Stomach (tissue), 9 donors: ENCODE measurements around the gene MOV10L1. TPM values are rescaled to one million over a fixed set of nuclear protein-coding genes. Genes with fewer than 3 reads are reported as not detected.

Source experiments
- DNase-seq, 2 donors: peaks; one replicate each; pipeline versions ENCODE4 v3.0.0 to v3.0.0-alpha.2; 2013 to 2019
- H3K27ac ChIP-seq, 5 donors: fragments of 200-600 bp in 4 of 5; sonication (generic) in 4 of 5; one replicate each; pipeline ENCODE4 v1.5.1; 2013 to 2019; ENCODE audit warnings: mild to moderate bottlenecking in 1 of 5, moderate library complexity in 1 of 5
- H3K27me3 ChIP-seq, 3 donors: fragments of 200-600 bp; sonication (generic); one replicate each; pipeline ENCODE4 v1.5.1; 2017 to 2019; ENCODE audit warnings: mixed run types in 1 of 3
- H3K36me3 ChIP-seq, 4 donors: fragments of 200-600 bp; sonication (generic); 1 replicate in 3 of 4; 2 replicates in 1 of 4; pipeline ENCODE4 v1.5.1; 2016 to 2019
- H3K4me1 ChIP-seq, 4 donors: fragments of 200-600 bp; sonication (generic); one replicate each; pipeline ENCODE4 v1.5.1; 2016 to 2019
- H3K4me3 ChIP-seq, 4 donors: fragments of 200-600 bp; sonication (generic) in 3 of 4; one replicate each; pipeline ENCODE4 v1.5.1; 2016 to 2019; ENCODE audit warnings: mild to moderate bottlenecking in 1 of 4
- H3K9me3 ChIP-seq, 4 donors: fragments of 200-600 bp; sonication (generic); one replicate each; pipeline ENCODE4 v1.5.1; 2016 to 2019
- CTCF ChIP-seq, 7 experiments: fragments of 450-650 bp in 4 of 7; fragments of 200-600 bp in 3 of 7; sonication (generic) in 3 of 7; IDR thresholded peaks; one replicate each; pipeline ENCODE4 v1.5.1; 2016 to 2019; ENCODE audit warnings: antibody characterized with exemption in 7 of 7, control low read depth in 2 of 7, mild to moderate bottlenecking in 1 of 7
- EP300 ChIP-seq: sonication (generic); formaldehyde crosslinking; IDR thresholded peaks from one replicate; pipeline ENCODE4 v1.6.1; 2017; ENCODE audit warnings: antibody characterized with exemption
- POLR2A ChIP-seq, 4 donors: fragments of 450-650 bp; IDR thresholded peaks; one replicate each; pipeline ENCODE4 v1.6.1; 2016; ENCODE audit warnings: antibody characterized with exemption in 4 of 4, control low read depth in 2 of 4, mild to moderate bottlenecking in 1 of 4, moderate library complexity in 1 of 4
- POLR2AphosphoS5 ChIP-seq, 3 donors: sonication (generic); formaldehyde crosslinking; IDR thresholded peaks; one replicate each; pipeline ENCODE4 v1.6.1; 2016; ENCODE audit warnings: antibody characterized with exemption in 3 of 3
- WGBS, 5 donors: extraction: QIAGEN DNeasy Blood & Tissue Kit in 3 of 5; methylation state at CpG; one replicate each; pipeline versions ENCODE4 v1.1.5 to v1.1.7; 2013 to 2018; 5-methylcytosine and 5-hydroxymethylcytosine counted together
- intact Hi-C: fragments of 100-400 bp; cut with DNase I; formaldehyde crosslinking; loops from one replicate; pipeline ENCODE4 v1.15.1; 2023; ENCODE audit warnings: low total_unique reads
- polyA plus RNA-seq, 3 donors: library from polyadenylated mRNA; stranded (reverse); fragments of 200-250 nt; gene quantifications; one replicate each; pipeline ENCODE4 v1.2.3, GENCODE V29; 2013
- total RNA-seq, 5 donors: library from RNA; depleted of rRNA; stranded (reverse); fragments of >200 nt; gene quantifications; one replicate each; pipeline versions ENCODE4 v1.1.0 to v1.2.3, GENCODE V29; 2014 to 2016
- donor health status: healthy with polysubstance abuse.
- donor health status: Bipolar disorder and iron deficiency.
- donor health status: healthy.

The MOV10L1 gene
- total and polyA plus RNA-seq, 8 donors: 0.12 to 2.8 (median 0.46) TPM; not detected in 3

GRCh38 chr22:50171319-50171964 lies 81.6 kb downstream of the MOV10L1 start:
- H3K4me1 ChIP-seq: peaks cover 13 to 20% (median 18%) of the 10 kb centered on the region in 4 donors
- WGBS, 5 donors: 48 to 72% (median 64%) methylated on average over 11 to 15 of the region's 15 CpGs
- peaks cover 10 to 88% (median 28%) of the 10 kb centered on the region in 3 donors for H3K27me3 ChIP-seq
- no peaks in the 10 kb centered on the region for H3K36me3 ChIP-seq
- H3K9me3 ChIP-seq: no peaks in the 10 kb centered on the region
- no peak overlapping the region for H3K27ac ChIP-seq
- DNase-seq: no peak
- H3K4me3 ChIP-seq: peak overlapping the region in 3 of 4 donors; percentile 54 to 64 (median 60)
- intact Hi-C loops: no loop called here
- TF ChIP-seq EP300 (no peak), CTCF (IDR thresholded peaks at IDR 0.05) (no peak), POLR2AphosphoS5 (IDR thresholded peaks at IDR 0.05) (no peak), POLR2A (IDR thresholded peaks at IDR 0.05) (no peak)

DNA sequence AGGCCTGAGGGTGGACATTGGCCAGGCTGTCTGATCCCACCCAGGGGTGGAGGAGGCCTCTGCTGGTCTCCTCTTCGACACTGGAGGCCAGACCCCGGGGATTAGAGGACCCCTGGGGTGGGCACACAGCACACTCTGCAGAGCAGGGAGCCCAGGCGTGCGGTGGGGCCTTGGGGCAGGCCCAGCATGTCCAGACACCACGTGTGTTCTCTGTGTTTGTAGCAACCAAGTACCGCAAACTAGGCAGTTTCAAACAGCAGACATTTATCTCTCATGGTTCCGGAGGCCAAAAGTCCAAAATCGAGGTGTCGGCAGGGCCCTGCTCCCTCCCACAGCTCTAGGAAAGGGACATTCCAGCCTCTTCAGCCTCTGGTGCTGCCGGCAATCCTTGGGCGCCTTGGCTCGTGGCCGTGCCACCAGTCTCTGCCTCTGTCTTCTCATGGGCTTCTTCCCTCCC lies 82.2 kb downstream of the MOV10L1 start:
- TF ChIP-seq CTCF (IDR thresholded peaks at IDR 0.05) (no peak), POLR2AphosphoS5 (IDR thresholded peaks at IDR 0.05) (no peak), EP300 (no peak), POLR2A (IDR thresholded peaks at IDR 0.05) (no peak)
- no peak for DNase-seq
- intact Hi-C loops: no loop called here
- Histone ChIP-seq H3K27me3 (peaks cover 10 to 94% (median 28%) of the 10 kb centered on the region in 3 donors), H3K36me3 (no peaks in the 10 kb centered on the region), H3K4me3 (no peak overlapping the region), H3K4me1 (peaks cover 13 to 20% (median 18%) of the 10 kb centered on the region in 4 donors), H3K27ac (no peak overlapping the region), H3K9me3 (no peaks in the 10 kb centered on the region)
- 65 to 86% (median 76%) methylated on average over 7 to 13 of the region's 13 CpGs for WGBS, 5 donors

- Histone ChIP-seq H3K9me3 (no peaks in the 10 kb centered on the region), H3K4me1 (peaks cover 13 to 23% (median 19%) of the 10 kb centered on the region in 4 donors), H3K27ac (no peak overlapping the region), H3K27me3 (peaks cover 16 to 96% (median 34%) of the 10 kb centered on the region in 3 donors), H3K36me3 (no peaks in the 10 kb centered on the region), H3K4me3 (no peak overlapping the region)
- WGBS, 5 donors: 77 to 84% (median 81%) methylated on average over 24 to 26 of the region's 26 CpGs
- intact Hi-C loops: no loop called here
- no peak for DNase-seq
- TF ChIP-seq POLR2A (IDR thresholded peaks at IDR 0.05) (no peak), EP300 (no peak), POLR2AphosphoS5 (IDR thresholded peaks at IDR 0.05) (no peak), CTCF (IDR thresholded peaks at IDR 0.05) (no peak)
Measured at GRCh38 chr22:50173311-50173982, 83.6 kb downstream of the MOV10L1 start.

- no peak for DNase-seq
- H3K36me3 ChIP-seq: no peaks in the 10 kb centered on the region
- intact Hi-C loops: no loop called here
- no peaks in the 10 kb centered on the region for H3K9me3 ChIP-seq
- peaks cover 13 to 23% (median 19%) of the 10 kb centered on the region in 4 donors for H3K4me1 ChIP-seq
- TF ChIP-seq EP300: no peak
- no peak for TF ChIP-seq POLR2AphosphoS5 (IDR thresholded peaks at IDR 0.05)
- no peak for TF ChIP-seq CTCF (IDR thresholded peaks at IDR 0.05)
- no peak for TF ChIP-seq POLR2A (IDR thresholded peaks at IDR 0.05)
- 86 to 96% (median 94%) methylated on average over 4 to 6 of the region's 6 CpGs for WGBS, 5 donors
- no peak overlapping the region for H3K4me3 ChIP-seq
- H3K27me3 ChIP-seq: peaks cover 18 to 96% (median 31%) of the 10 kb centered on the region in 3 donors
- H3K27ac ChIP-seq: no peak overlapping the region
Measured at GRCh38 chr22:50173983-50174355, 84.2 kb downstream of the MOV10L1 start.
